HK-2 (cell line): ENCODE measurements around the gene KRTAP20-1.

Experiments used
- DNase-seq: peaks from one replicate; pipeline ENCODE4 v3.0.0-alpha.2; 2018; ENCODE audit not compliant: unreplicated experiment

KRTAP20-1 gene, protein sequence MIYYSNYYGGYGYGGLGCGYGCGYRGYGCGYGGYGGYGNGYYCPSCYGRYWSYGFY

GRCh38 chr21:30616125-30616524, at the start of gene KRTAP20-1:
Gene KRTAP20-1 (plus strand): TSS chr21:30616425. CDS start chr21:30616455, 30 bp downstream.
- no peak for DNase-seq

DNA sequence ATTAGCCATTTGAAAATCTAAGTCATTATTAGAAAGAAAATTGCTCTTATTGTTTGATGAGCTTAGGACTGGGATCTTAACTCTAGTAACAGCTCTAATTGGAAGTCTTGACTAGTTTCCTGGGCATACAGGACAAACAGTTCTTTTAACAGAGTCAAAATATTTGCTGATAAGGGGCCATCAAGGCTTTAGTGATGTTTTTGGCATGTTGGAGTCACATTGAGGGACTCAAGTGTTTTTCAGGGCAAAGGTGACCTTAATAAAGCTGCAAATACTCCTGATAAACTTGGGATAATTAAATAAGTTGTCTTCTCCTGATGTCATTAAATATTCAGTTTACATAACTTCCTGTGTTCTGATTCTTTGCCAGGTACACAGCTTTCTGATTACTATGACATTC, 48.6 kb upstream of the KRTAP20-1 start:
- no peak for DNase-seq

- DNase-seq, result no peak
Measured at GRCh38 chr21:30577766-30578165, 38.5 kb upstream of the KRTAP20-1 start.

GRCh38 chr21:30579346-30579745, 36.9 kb upstream of the KRTAP20-1 start:
- DNase-seq, result no peak

DNA sequence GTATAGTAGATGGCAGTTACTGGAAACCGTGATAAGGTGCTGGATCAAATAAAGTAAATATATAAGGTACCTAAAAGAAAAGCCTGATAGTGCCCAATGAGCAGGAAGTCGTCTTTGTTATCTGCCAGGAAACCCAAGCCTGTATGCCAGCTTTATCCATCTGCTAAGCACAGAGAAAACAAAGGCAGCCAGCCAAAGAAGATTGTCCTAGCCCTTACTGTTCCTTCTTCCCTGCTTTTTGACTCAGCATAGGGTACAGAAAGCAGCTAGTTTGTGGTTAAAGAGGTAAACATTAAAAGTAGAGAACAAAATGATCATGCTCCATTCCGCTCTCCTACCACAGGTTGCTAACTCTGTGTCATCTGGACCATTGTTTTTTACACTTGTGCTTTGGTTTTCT, 36.1 kb upstream of the KRTAP20-1 start:
- DNase-seq, result no peak

DNA sequence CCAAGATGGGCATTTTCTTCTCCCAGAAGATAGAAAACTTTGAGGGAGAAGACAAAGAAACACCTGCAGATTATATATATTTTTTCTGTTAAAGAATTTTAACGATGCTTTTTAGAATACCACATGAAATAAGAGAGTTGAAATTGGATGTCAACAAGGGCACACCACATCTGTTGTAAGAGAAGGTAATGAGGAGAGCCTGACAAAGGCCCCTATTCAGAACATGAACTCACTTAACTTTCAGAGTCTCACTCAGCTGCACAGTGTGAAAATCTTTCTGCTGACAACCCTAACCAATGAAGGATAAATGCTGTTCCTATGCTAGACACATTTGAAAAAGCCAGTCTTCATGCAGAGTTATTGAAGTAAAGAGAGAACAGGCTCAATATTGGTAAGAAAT, 33.4 kb upstream of the KRTAP20-1 start:
- no peak for DNase-seq

DNA sequence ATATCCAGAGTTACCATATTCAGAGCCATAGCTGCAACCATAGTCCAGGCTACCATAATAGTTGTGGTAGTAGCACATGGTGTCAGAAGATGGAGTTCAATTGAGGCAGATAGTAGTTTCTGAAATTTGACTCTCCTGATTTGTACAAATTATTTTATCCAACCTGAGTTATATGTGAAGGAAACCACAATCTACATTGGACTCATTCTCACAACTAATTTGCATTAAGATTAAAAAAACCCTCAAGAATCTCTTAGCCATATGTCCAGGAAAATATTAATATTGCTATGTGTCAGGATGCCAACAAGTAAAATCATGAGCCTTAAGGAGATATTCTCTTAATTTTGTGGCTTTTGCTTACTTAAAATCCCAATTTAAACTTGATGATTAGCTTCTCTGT, 25.9 kb upstream of the KRTAP20-1 start, which contains the start of gene KRTAP22-2:
TSS of gene KRTAP22-2 (minus strand) at position 101 of the 400 bp plus-strand sequence.
- no peak for DNase-seq

- no peak for DNase-seq
Measured at GRCh38 chr21:30592140-30592539, 24.1 kb upstream of the KRTAP20-1 start, which contains the start of gene KRTAP6-3. Gene KRTAP6-3 (plus strand): TSS chr21:30592440. CDS start chr21:30592446, 6 bp downstream.

- DNase-seq, result no peak
Measured at GRCh38 chr21:30598802-30599201, 17.4 kb upstream of the KRTAP20-1 start, which contains the start of gene KRTAP6-2. Gene KRTAP6-2 (minus strand): TSS chr21:30598902. CDS start chr21:30598874, 28 bp downstream.

DNA sequence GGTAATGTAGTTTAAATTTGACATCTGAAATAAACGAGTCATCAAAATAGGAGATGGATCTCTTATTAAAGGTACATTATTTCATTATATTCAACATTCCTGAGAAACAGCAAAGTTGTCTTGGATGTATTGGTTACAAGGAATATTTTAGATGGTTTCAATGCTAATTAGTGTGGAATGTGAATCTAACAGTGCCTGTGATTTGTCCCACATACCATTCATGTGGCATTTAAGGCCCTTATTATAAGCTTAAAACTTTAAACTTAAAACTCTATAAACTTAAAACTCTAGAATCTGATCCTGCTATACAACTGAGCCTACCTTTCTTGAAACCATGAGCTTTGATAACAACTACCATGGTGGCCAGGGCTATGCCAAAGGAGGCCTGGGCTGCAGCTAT, 15.4 kb upstream of the KRTAP20-1 start, which contains the start of gene KRTAP22-1:
TSS of gene KRTAP22-1 (plus strand) at position 301 of the 400 bp plus-strand sequence.
- no peak for DNase-seq

DNA sequence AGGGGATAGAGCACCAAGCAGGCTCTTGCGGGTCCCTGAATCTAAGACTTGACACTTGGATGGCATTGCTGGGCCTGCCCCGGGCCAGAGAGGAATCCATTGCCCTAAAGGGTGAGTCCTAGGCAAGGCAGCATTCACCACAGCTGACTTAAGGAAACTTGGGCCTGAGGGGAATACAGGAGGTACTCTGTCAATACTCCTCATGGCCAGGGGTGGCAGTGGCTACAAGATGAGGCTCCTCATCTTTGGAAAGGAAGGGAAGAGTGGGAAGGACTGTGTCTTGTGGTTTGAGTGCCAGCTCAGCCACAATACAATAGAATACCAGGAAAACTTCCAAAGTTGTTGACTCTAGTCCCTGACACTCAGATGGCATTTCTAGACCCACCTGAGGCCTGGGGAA, 10.3 kb upstream of the KRTAP20-1 start:
- no peak for DNase-seq

- no peak for DNase-seq
Measured at GRCh38 chr21:30612132-30612531, 4.1 kb upstream of the KRTAP20-1 start.

- DNase-seq, result no peak
Measured at GRCh38 chr21:30613836-30614235, 2.4 kb upstream of the KRTAP20-1 start, which contains the start of gene KRTAP6-1. Gene KRTAP6-1 (minus strand): TSS chr21:30613930. CDS start chr21:30613904, 26 bp downstream.

GRCh38 chr21:30615199-30615598, 1.0 kb upstream of the KRTAP20-1 start:
- no peak for DNase-seq

DNA sequence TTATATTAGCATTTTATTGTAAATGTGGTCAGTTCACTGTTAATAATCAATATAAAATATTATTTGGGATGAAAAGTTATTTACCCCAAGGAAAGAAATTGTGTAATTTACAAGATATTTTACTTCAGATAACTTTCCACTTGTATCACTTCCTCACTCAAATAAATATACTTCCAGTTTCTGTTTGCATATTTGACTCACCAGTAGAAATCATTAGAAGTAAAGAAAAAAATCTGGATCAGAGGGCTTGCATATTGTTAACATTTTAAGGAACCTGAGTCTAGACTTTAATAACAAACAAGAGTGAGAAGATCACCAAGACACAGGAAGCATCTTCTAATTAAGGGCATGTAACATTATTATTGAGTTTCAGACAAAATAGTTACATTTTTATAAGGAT, 3.9 kb downstream of the KRTAP20-1 start:
- DNase-seq, result no peak

GRCh38 chr21:30620522-30620921, 4.3 kb downstream of the KRTAP20-1 start, which contains the start of gene KRTAP20-4:
Gene KRTAP20-4 (plus strand): TSS chr21:30620627.
- DNase-seq, result no peak

DNA sequence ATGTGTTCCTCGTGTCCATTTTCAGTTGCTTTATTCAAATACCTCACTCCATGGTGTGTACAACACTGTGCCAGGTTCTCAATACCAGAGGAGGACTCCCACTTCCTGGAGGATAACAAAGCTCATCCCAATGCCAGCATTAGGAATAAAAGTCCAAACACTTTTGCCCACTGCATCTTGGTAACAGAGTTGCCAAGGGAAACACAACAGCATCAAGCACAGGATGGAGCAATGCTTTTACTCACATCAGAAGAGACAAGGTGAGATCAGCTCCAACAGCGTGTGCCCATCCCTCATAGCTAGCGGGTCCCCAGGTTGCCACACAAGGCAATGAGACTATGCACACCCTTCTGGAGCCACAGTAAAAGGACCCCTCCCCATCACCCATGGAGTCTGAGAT, 7.1 kb downstream of the KRTAP20-1 start:
- DNase-seq, result no peak

DNA sequence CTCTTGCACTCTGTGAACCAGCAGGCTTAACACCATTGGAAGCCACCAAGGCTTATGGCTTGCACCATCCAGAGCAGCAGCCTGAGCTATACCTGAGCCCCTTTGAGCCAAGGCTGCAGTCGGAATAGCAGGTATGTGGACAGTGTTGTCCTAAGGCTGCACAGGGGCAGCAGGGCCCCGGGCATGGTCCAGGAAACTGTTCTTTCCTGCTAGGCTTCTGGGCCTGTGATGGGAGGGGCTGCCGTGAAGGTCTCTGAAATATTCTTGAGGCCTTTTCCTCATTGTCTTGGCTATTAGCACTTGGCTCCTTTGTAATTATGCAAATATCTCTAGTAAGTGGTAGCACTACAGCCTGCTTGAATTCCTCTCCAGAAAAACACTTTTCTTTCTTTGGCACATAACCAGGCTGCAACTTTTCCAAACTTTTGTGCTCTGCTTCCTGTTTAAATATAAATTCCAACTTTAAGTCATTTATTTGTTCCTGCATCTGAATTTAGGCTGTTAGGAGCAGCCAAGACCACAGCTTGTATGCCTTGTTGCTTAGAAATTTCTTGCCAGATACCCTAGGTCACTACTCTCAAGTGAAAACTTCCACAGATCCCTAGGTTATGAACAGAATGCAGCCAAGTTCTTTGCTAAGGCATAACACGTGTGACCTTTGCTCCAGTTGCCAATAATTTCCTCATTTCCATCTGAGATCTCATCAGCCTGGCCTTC, 9.4 kb downstream of the KRTAP20-1 start:
- no peak for DNase-seq

DNA sequence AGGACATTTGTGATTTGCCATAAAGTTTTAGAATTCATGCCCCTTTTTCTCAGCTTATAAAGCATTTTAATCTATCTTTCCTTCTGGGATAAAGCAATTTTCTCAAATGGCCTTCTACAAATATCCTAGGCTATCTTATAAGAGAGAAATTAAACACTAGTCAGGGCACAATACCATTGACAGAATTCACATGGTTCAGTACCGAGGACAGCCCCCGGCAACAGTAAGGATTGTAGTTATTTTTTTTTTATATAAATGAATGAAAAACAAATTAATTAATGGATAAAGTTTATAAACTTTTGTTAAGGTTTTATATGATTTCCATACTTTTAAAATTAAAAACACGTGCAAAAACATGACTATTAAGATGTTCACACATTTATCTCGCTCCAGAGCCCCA, 11.9 kb downstream of the KRTAP20-1 start:
- no peak for DNase-seq

GRCh38 chr21:30629200-30629599, 13.0 kb downstream of the KRTAP20-1 start:
- no peak for DNase-seq

GRCh38 chr21:30634906-30635305, 18.7 kb downstream of the KRTAP20-1 start, which contains the start of gene KRTAP20-2:
Gene KRTAP20-2 (plus strand): TSS chr21:30635206. CDS start chr21:30635264, 58 bp downstream.
- DNase-seq, result no peak

DNA sequence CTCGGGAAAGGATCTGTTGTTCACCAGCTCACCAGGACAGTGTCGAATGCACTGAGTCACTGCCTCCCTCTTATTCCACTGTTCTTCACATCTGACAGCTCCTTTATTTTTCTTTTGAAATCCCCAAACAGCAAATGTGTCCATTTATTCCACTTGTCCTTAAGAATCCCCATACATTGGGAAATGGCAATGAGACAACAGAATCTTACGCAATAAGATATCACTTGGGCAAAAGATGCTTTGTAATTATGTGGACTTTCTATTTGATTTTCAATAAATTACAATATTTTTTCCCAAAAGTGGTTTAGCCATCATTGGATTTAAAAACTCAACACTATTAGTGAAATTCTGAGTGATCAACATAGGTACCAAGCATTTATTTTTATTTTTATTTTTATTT, 22.5 kb downstream of the KRTAP20-1 start:
- no peak for DNase-seq

DNA sequence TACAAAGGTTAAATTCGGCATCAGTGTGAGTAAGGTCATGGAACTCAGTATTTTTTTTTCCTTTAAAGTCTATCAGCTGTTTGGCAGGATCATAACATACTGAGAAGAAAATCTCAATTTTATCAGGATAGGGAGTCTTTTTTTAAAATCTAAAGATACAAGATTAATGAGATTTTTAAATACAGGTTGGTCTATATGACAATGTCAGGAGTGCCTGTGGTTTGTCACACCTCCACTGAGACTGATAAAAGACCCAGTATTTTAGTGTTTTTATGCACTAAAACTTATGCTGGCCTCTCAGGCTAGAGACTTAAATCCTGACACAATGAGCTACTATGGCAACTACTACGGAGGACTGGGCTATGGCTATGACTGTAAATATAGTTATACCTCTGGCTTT, 26.3 kb downstream of the KRTAP20-1 start, which contains the start of gene KRTAP20-3:
TSS of gene KRTAP20-3 (plus strand) at position 301 of the 400 bp plus-strand sequence.
- no peak for DNase-seq
